HFFc6 (cell line): ENCODE measurements around the gene ALK. TPM values are rescaled to one million over a fixed set of nuclear protein-coding genes. Genes with fewer than 3 reads are reported as not detected.

Source experiments
- DNase-seq: peaks from one replicate; pipeline ENCODE4 v3.0.0-alpha.2; 2018
- H3K27ac Mint-ChIP-seq: 2 replicates; pipeline ENCODE4 v1.8.0; 2020; ENCODE audit warnings: mild to moderate bottlenecking, mixed read lengths
- H3K27me3 Mint-ChIP-seq: 2 replicates; pipeline ENCODE4 v1.8.0; 2021; ENCODE audit warnings: mild to moderate bottlenecking, moderate library complexity, mixed read lengths; ENCODE audit not compliant: insufficient read depth
- H3K36me3 Mint-ChIP-seq: 2 replicates; pipeline ENCODE4 v1.8.0; 2021; ENCODE audit warnings: low read depth, mixed read lengths
- H3K4me1 Mint-ChIP-seq: 2 replicates; pipeline ENCODE4 v1.8.0; 2020; ENCODE audit warnings: low read depth, mixed read lengths
- H3K4me3 Mint-ChIP-seq: 2 replicates; pipeline ENCODE4 v1.8.0; 2020; ENCODE audit warnings: mild to moderate bottlenecking, moderate library complexity, mixed read lengths
- H3K9me3 Mint-ChIP-seq: 2 replicates; pipeline ENCODE4 v1.8.0; 2020; ENCODE audit warnings: mild to moderate bottlenecking, mixed read lengths
- total RNA-seq, 6 experiments: library from RNA; stranded (reverse); fragmentation: NEBNext Ultra II Directional; extraction: Animal tissue kit (Norgen Biotek cat#: 25700); gene quantifications; 2 replicates in 1 of 6; 3 replicates in 5 of 6; pipeline ENCODE4 v1.2.3, GENCODE V29; 2021
- TF ChIP-seq, protein P1 (sequence below): fragments of 200-600 bp; sonication (generic); IDR thresholded peaks from 2 replicates; pipeline ENCODE4 v1.5.0; 2021; ENCODE audit warnings: antibody characterized with exemption, mild to moderate bottlenecking

ALK gene
- total RNA-seq, 6 experiments from 2014 or later, result not detected

DNA sequence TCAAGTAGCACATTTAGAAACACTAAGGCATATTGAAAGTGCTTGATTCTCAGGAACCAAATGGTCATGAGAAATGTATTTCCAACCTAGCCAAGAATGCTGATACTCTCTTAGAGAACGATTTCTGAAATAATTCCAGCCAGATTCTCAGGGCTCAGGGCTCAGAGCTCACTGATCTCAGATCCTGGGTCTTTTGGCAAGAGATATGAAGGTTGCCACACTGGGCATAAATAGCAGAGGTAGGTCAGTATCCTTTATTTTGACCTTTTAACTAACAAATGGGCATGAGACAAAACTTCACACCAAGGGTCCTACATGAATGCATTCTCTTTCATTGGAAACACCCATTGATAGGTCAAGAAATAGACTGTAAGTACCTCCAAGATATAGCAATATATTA is 364.1 kb downstream of the ALK start:
- H3K27ac Mint-ChIP-seq, result no peak overlapping the region
- H3K4me1 Mint-ChIP-seq, result no peaks in the 10 kb centered on the region
- TF ChIP-seq, protein P1, sequence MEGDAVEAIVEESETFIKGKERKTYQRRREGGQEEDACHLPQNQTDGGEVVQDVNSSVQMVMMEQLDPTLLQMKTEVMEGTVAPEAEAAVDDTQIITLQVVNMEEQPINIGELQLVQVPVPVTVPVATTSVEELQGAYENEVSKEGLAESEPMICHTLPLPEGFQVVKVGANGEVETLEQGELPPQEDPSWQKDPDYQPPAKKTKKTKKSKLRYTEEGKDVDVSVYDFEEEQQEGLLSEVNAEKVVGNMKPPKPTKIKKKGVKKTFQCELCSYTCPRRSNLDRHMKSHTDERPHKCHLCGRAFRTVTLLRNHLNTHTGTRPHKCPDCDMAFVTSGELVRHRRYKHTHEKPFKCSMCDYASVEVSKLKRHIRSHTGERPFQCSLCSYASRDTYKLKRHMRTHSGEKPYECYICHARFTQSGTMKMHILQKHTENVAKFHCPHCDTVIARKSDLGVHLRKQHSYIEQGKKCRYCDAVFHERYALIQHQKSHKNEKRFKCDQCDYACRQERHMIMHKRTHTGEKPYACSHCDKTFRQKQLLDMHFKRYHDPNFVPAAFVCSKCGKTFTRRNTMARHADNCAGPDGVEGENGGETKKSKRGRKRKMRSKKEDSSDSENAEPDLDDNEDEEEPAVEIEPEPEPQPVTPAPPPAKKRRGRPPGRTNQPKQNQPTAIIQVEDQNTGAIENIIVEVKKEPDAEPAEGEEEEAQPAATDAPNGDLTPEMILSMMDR, result no peak
- H3K36me3 Mint-ChIP-seq, result no peaks in the 10 kb centered on the region
- H3K9me3 Mint-ChIP-seq, result no peaks in the 10 kb centered on the region
- no peak for DNase-seq
- H3K4me3 Mint-ChIP-seq, result no peak overlapping the region
- peaks cover 13% of the 10 kb centered on the region for H3K27me3 Mint-ChIP-seq

DNA sequence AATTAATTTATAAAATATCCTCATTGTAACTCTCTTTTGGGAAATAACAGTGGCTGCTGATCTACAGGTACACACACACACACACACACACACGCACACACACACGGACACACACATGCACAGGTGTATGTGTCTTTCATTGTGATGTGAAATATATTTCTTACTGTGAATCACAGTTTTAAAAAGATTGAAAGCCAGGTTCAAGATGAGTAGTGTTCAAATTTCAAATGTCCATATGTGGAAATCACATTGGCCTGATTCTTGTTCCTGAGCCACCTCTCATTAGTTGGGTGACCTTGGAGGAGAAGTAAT is 372.4 kb downstream of the ALK start:
- Mint-ChIP-seq H3K9me3 (no peaks in the 10 kb centered on the region), H3K27me3 (peaks cover 11% of the 10 kb centered on the region), H3K4me3 (no peak overlapping the region), H3K36me3 (no peaks in the 10 kb centered on the region), H3K4me1 (no peaks in the 10 kb centered on the region), H3K27ac (no peak overlapping the region)
- no peak for DNase-seq
- TF ChIP-seq, protein P1, result no peak

GRCh38 chr2:29544917-29545316 is 376.5 kb downstream of the ALK start:
- H3K4me3 Mint-ChIP-seq, result no peak overlapping the region
- TF ChIP-seq, protein P1, result no peak
- no peaks in the 10 kb centered on the region for H3K36me3 Mint-ChIP-seq
- no peaks in the 10 kb centered on the region for H3K4me1 Mint-ChIP-seq
- peaks cover 13% of the 10 kb centered on the region for H3K27me3 Mint-ChIP-seq
- no peak for DNase-seq
- no peak overlapping the region for H3K27ac Mint-ChIP-seq
- no peaks in the 10 kb centered on the region for H3K9me3 Mint-ChIP-seq

- Mint-ChIP-seq H3K4me3 (no peak overlapping the region), H3K27me3 (peaks cover 13% of the 10 kb centered on the region), H3K4me1 (no peaks in the 10 kb centered on the region), H3K36me3 (no peaks in the 10 kb centered on the region), H3K9me3 (no peaks in the 10 kb centered on the region), H3K27ac (no peak overlapping the region)
- no peak for DNase-seq
- TF ChIP-seq, protein P1, result no peak
These were observed 377.4 kb downstream of the ALK start for GRCh38 chr2:29544031-29544430.

DNA sequence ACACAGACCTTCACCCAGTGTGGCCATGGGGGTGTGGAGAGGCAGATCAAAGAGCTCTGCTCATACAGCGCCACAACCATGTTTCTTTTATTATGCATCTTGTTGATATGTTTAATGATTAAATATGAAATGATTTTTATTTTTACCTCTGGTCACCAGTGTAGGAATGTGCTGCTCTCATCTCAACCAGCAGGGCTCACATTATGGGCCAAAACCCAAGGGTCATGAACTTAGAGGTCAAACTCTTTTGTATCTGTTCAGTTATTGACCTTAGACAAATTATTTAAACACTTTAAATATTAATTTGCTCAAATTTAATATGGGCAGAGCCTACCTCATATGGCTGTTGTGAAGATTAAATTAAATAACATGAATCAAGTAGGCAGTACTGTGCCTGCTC is 386.2 kb downstream of the ALK start:
- Mint-ChIP-seq H3K4me3 (no peak overlapping the region), H3K4me1 (peaks cover 3% of the 10 kb centered on the region; the same call in 1 of the 2 replicates), H3K27ac (no peak overlapping the region), H3K36me3 (no peaks in the 10 kb centered on the region), H3K27me3 (peaks cover 18% of the 10 kb centered on the region; the same call in 1 of the 2 replicates), H3K9me3 (no peaks in the 10 kb centered on the region)
- no peak for DNase-seq
- TF ChIP-seq, protein P1, result no peak

DNA sequence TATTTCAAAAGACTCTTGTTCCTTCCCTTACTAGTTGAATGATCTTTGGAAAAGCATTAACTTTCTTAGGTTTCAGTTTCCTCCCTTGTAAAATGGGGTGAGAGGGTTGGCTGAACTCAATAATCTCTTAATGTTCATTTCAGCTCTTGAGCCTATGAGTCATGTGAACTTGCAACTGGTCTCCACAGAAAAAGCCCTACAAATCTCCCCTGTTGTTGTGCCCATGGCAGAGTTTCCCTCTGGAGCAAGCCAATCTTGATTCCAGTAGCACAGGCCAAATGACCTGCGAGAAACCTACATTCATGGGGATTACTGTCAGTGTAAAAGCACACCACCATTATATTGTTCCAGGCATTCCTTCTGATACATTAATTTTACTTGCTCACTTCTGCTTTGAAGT is 388.9 kb downstream of the ALK start:
- no peak overlapping the region for H3K4me3 Mint-ChIP-seq

More for the DNA sequence above, 388.9 kb downstream of the ALK start:
- H3K27ac Mint-ChIP-seq, result no peak overlapping the region
- H3K36me3 Mint-ChIP-seq, result no peaks in the 10 kb centered on the region
- DNase-seq, result no peak
- H3K4me1 Mint-ChIP-seq, result peaks cover 21% of the 10 kb centered on the region
- TF ChIP-seq, protein P1, result no peak
- H3K27me3 Mint-ChIP-seq, result peaks cover 16% of the 10 kb centered on the region; the same call in 1 of the 2 replicates
- no peaks in the 10 kb centered on the region for H3K9me3 Mint-ChIP-seq
